ENCODE data around the gene C9orf78. TPM values are rescaled to one million over a fixed set of nuclear protein-coding genes. Genes with fewer than 3 reads are reported as not detected.

The C9orf78 gene
- total and polyA plus RNA-seq, 2 experiments from 2014 or later = 46.8 to 80.7 TPM

- Histone ChIP-seq H4K20me1 (ENCODE audit: insufficient read depth) (no peaks in the 10 kb centered on the region), H3K27me3 (replicated peaks; ENCODE audit: insufficient read depth) (no peaks in the 10 kb centered on the region), H2AFZ (no peak overlapping the region), H3K4me1 (ENCODE audit: insufficient read depth) (peaks cover 16% of the 10 kb centered on the region), H3K36me3 (ENCODE audit: low read depth) (no peaks in the 10 kb centered on the region), H3K27ac (no peak overlapping the region), H3K9me2 (ENCODE audit: insufficient read depth) (no peaks in the 10 kb centered on the region), H3K4me3 (no peak overlapping the region), H3K4me2 (ENCODE audit: unreplicated experiment) (no peak overlapping the region), H3F3A (ENCODE audit: insufficient read depth) (peaks cover 12% of the 10 kb centered on the region), H3K79me2 (ENCODE audit: insufficient read depth) (no peaks in the 10 kb centered on the region), H3K9ac (no peak overlapping the region), H3K9me3 (ENCODE audit: low read depth) (no peaks in the 10 kb centered on the region)
- no peak for DNase-seq
- TF ChIP-seq EZH2phosphoT487 (IDR thresholded peaks at IDR 0.05; ENCODE audit: insufficient read depth, low read depth) (no peak), EZH2 (IDR thresholded peaks at IDR 0.05; ENCODE audit: insufficient read depth, poor library complexity, severe bottlenecking) (no peak)
- 72% methylated on average over 3 of the region's 3 CpGs for WGBS, 2 experiments (ENCODE audit: low coverage in 1 of 2, low lambda C conversion rate in 2 of 2, missing lambda C conversion rate in 2 of 2)
- in situ Hi-C loops (cut with MboI) = no loop called here
These were observed 56.6 kb downstream of the C9orf78 start for GRCh38 chr9:129778469-129778868.

DNA sequence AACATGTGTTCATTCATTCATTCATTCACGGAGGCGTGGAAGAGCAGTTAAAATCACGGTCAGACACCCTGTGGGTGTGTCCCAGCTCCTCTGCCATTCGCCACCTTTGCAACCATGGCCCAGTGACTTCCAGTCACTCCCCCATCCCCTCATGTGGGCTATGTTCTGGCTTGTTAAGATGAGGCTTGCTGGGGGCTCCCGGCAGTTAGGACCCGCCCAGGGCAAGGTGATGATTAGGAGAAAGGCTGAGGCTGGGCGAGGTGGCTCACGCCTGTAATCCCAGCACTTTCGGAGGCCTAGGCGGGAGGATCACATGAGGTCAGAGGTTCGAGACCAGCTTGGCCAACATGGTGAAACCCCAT lies 57.3 kb downstream of the C9orf78 start:
- H3K36me3 ChIP-seq (ENCODE audit: low read depth) = no peaks in the 10 kb centered on the region
- H3K4me3 ChIP-seq = peak overlapping the region; percentile 37
- no peaks in the 10 kb centered on the region for H3K9me3 ChIP-seq (ENCODE audit: low read depth)
- H3K27ac ChIP-seq = peak overlapping the region; percentile 90
- peak overlapping the region; percentile 49 for H3K4me2 ChIP-seq (ENCODE audit: unreplicated experiment)
- H3K9ac ChIP-seq = peak overlapping the region; percentile 60
- no peaks in the 10 kb centered on the region for H3K79me2 ChIP-seq (ENCODE audit: insufficient read depth)
- TF ChIP-seq EZH2 (IDR thresholded peaks at IDR 0.05; ENCODE audit: insufficient read depth, poor library complexity, severe bottlenecking) (no peak), EZH2phosphoT487 (IDR thresholded peaks at IDR 0.05; ENCODE audit: insufficient read depth, low read depth) (no peak)
- 45 to 52% methylated on average over 11 of the region's 11 CpGs for WGBS, 2 experiments (ENCODE audit: low coverage in 1 of 2, low lambda C conversion rate in 2 of 2, missing lambda C conversion rate in 2 of 2)
- in situ Hi-C loops (cut with MboI) = no loop called here
- H3K4me1 ChIP-seq (ENCODE audit: insufficient read depth) = peaks cover 16% of the 10 kb centered on the region
- DNase-seq = no peak
- no peaks in the 10 kb centered on the region for H4K20me1 ChIP-seq (ENCODE audit: insufficient read depth)
- peaks cover 12% of the 10 kb centered on the region for H3F3A ChIP-seq (ENCODE audit: insufficient read depth)
- no peak overlapping the region for H2AFZ ChIP-seq
- no peaks in the 10 kb centered on the region for H3K9me2 ChIP-seq (ENCODE audit: insufficient read depth)
- H3K27me3 ChIP-seq (replicated peaks; ENCODE audit: insufficient read depth) = no peaks in the 10 kb centered on the region

Small RNAs within 50 kb of the gene (microRNA-seq; reads per million reads assigned to microRNA genes)
- gene MIR6855 (ENCODE audit: borderline number of aligned reads) = not detected

Small RNAs within 50 kb of the gene (small RNA-seq; reads per million reads assigned to genes)
- not detected for gene MIR6855 (ENCODE audit: low read depth, low replicate concordance)

Other genes starting within 250 kb of the C9orf78 start
- gene C9orf50, start 214.2 kb downstream of the C9orf78 start, total RNA-seq (2014; rRNA removed; shearing (Covaris generic)) = 0.32 TPM in 1 of 2 replicates, not detected in the other
- 0.23 and 0.56 TPM in 2 replicates for gene C9orf50, start 214.2 kb downstream of the C9orf78 start, polyA plus RNA-seq (2016; fragmentation: Nextera tagmentation; extraction: Ambion mirVana)
- 32.6 and 44.5 TPM in 2 replicates for gene NTMT1, start 209.1 kb downstream of the C9orf78 start, total RNA-seq (2014; rRNA removed; shearing (Covaris generic))
- 115 TPM in 2 replicates for gene NTMT1, start 209.1 kb downstream of the C9orf78 start, polyA plus RNA-seq (2016; fragmentation: Nextera tagmentation; extraction: Ambion mirVana)
- gene ASB6, start 193.1 kb downstream of the C9orf78 start, total RNA-seq (2014; rRNA removed; shearing (Covaris generic)) = 22.9 and 24.9 TPM in 2 replicates
- 24.1 and 24.4 TPM in 2 replicates for gene ASB6, start 193.1 kb downstream of the C9orf78 start, polyA plus RNA-seq (2016; fragmentation: Nextera tagmentation; extraction: Ambion mirVana)
- gene PRRX2, start 169.6 kb downstream of the C9orf78 start, total RNA-seq (2014; rRNA removed; shearing (Covaris generic)) = 145 and 169 TPM in 2 replicates
- 137 and 141 TPM in 2 replicates for gene PRRX2, start 169.6 kb downstream of the C9orf78 start, polyA plus RNA-seq (2016; fragmentation: Nextera tagmentation; extraction: Ambion mirVana)
- 8.3 and 12.6 TPM in 2 replicates for gene PTGES, start 82.2 kb downstream of the C9orf78 start, total RNA-seq (2014; rRNA removed; shearing (Covaris generic))
- gene PTGES, start 82.2 kb downstream of the C9orf78 start, polyA plus RNA-seq (2016; fragmentation: Nextera tagmentation; extraction: Ambion mirVana) = 22.0 and 22.4 TPM in 2 replicates
- 47.6 and 55.1 TPM in 2 replicates for gene TOR1B, start 32.1 kb downstream of the C9orf78 start, total RNA-seq (2014; rRNA removed; shearing (Covaris generic))
- 34.5 and 37.9 TPM in 2 replicates for gene TOR1B, start 32.1 kb downstream of the C9orf78 start, polyA plus RNA-seq (2016; fragmentation: Nextera tagmentation; extraction: Ambion mirVana)
- 63.6 and 73.6 TPM in 2 replicates for gene TOR1A, start 11.1 kb downstream of the C9orf78 start, total RNA-seq (2014; rRNA removed; shearing (Covaris generic))
- gene TOR1A, start 11.1 kb downstream of the C9orf78 start, polyA plus RNA-seq (2016; fragmentation: Nextera tagmentation; extraction: Ambion mirVana) = 101 and 102 TPM in 2 replicates
- 7.3 and 10.3 TPM in 2 replicates for gene USP20, start 183 bp upstream of the C9orf78 start, total RNA-seq (2014; rRNA removed; shearing (Covaris generic))
- 15.7 and 15.8 TPM in 2 replicates for gene USP20, start 183 bp upstream of the C9orf78 start, polyA plus RNA-seq (2016; fragmentation: Nextera tagmentation; extraction: Ambion mirVana)
- 18.8 and 22.6 TPM in 2 replicates for gene FNBP1, start 207.9 kb upstream of the C9orf78 start, total RNA-seq (2014; rRNA removed; shearing (Covaris generic))
- 17.8 TPM in 2 replicates for gene FNBP1, start 207.9 kb upstream of the C9orf78 start, polyA plus RNA-seq (2016; fragmentation: Nextera tagmentation; extraction: Ambion mirVana)
- 18.9 and 22.9 TPM in 2 replicates for gene GPR107, start 218.6 kb upstream of the C9orf78 start, total RNA-seq (2014; rRNA removed; shearing (Covaris generic))
- gene GPR107, start 218.6 kb upstream of the C9orf78 start, polyA plus RNA-seq (2016; fragmentation: Nextera tagmentation; extraction: Ambion mirVana) = 8.0 and 8.5 TPM in 2 replicates